Thyroid gland (tissue), 4 donors: ENCODE results near the gene HGD.

Experiments
- CTCF ChIP-seq, 6 experiments: fragments of 200-600 bp in 3 of 6; fragments of 450-650 bp in 3 of 6; sonication (generic) in 3 of 6; IDR thresholded peaks; one replicate each; pipeline ENCODE4 v1.5.1; 2016 to 2019; ENCODE audit warnings: antibody characterized with exemption in 6 of 6, mild to moderate bottlenecking in 2 of 6, inconsistent platforms in 1 of 6, moderate library complexity in 1 of 6
- POLR2A ChIP-seq, 2 donors: fragments of 450-650 bp; IDR thresholded peaks; one replicate each; pipeline ENCODE4 v1.6.1; 2017; ENCODE audit warnings: antibody characterized with exemption in 2 of 2, mild to moderate bottlenecking in 2 of 2, moderate library complexity in 1 of 2

- no peak for TF ChIP-seq CTCF (IDR thresholded peaks at IDR 0.05)
- TF ChIP-seq POLR2A (IDR thresholded peaks at IDR 0.05): no peak
Observed at GRCh38 chr3:120623727-120624093, 58.3 kb downstream of the HGD start.
